Measurements from ENCODE around the gene IDUA. TPM values are rescaled to one million over a fixed set of nuclear protein-coding genes. Genes with fewer than 3 reads are reported as not detected.

The IDUA gene
- total RNA-seq, 4 donors from 2014 or later: 10.4 to 23.1 (median 11.5) TPM

- TF ChIP-seq POLR2A (IDR thresholded peaks at IDR 0.05; ENCODE audit: low read depth): no peak
- no peak for TF ChIP-seq CTCF (IDR thresholded peaks at IDR 0.05)
- no peak for TF ChIP-seq EP300 (IDR thresholded peaks at IDR 0.05)
- no peak for TF ChIP-seq POLR2AphosphoS5 (IDR thresholded peaks at IDR 0.05)
- no peak for DNase-seq (ENCODE audit: extremely low spot score)
- Histone ChIP-seq H3K36me3 (peaks cover 4 to 42% (median 36%) of the 10 kb centered on the region in 4 donors), H3K4me3 (no peak overlapping the region), H3K27ac (replicated peaks in 1 of 4) (no peak overlapping the region), H3K27me3 (no peaks in the 10 kb centered on the region), H3K9me3 (no peaks in the 10 kb centered on the region), H3K4me1 (peaks cover 5 to 17% (median 8%) of the 10 kb centered on the region in 4 donors)
- intact Hi-C loops (cut with DNase I): no loop called here
- 87% methylated on average over 24 of the region's 30 CpGs for WGBS
Measured at GRCh38 chr4:950136-951020, 36.5 kb upstream of the IDUA start.

GRCh38 chr4:951186-951585 lies 35.7 kb upstream of the IDUA start:
- no peaks in the 10 kb centered on the region for H3K27me3 ChIP-seq
- no peak for DNase-seq (ENCODE audit: extremely low spot score)
- peaks cover 4 to 50% (median 44%) of the 10 kb centered on the region in 4 donors for H3K36me3 ChIP-seq
- 86% methylated on average over 7 of the region's 7 CpGs for WGBS
- H3K9me3 ChIP-seq: no peaks in the 10 kb centered on the region
- H3K27ac ChIP-seq (replicated peaks in 1 of 4): no peak overlapping the region
- no peak for TF ChIP-seq EP300 (IDR thresholded peaks at IDR 0.05)
- intact Hi-C loops (cut with DNase I): no loop called here
- no peak overlapping the region for H3K4me3 ChIP-seq
- H3K4me1 ChIP-seq: peaks cover 5 to 14% (median 8%) of the 10 kb centered on the region in 4 donors

GRCh38 chr4:951594-952468 lies 35.0 kb upstream of the IDUA start:
- Histone ChIP-seq H3K4me3 (no peak overlapping the region), H3K4me1 (peaks cover 2 to 7% (median 5%) of the 10 kb centered on the region in 4 donors), H3K27ac (replicated peaks in 1 of 4) (no peak overlapping the region), H3K9me3 (no peaks in the 10 kb centered on the region), H3K27me3 (no peaks in the 10 kb centered on the region), H3K36me3 (peaks cover 4 to 55% (median 50%) of the 10 kb centered on the region in 4 donors)
- DNase-seq (ENCODE audit: extremely low spot score): no peak
- 87% methylated on average over 13 of the region's 23 CpGs for WGBS
- intact Hi-C loops (cut with DNase I): no loop called here
- TF ChIP-seq CTCF (IDR thresholded peaks at IDR 0.05): no peak
- no peak for TF ChIP-seq POLR2A (IDR thresholded peaks at IDR 0.05; ENCODE audit: low read depth)
- TF ChIP-seq EP300 (IDR thresholded peaks at IDR 0.05): no peak
- TF ChIP-seq POLR2AphosphoS5 (IDR thresholded peaks at IDR 0.05): no peak

- H3K4me3 ChIP-seq: no peak overlapping the region
- H3K36me3 ChIP-seq: peaks cover 4 to 67% (median 59%) of the 10 kb centered on the region in 4 donors
- DNase-seq (ENCODE audit: extremely low spot score): no peak
- H3K4me1 ChIP-seq: peaks cover 0 to 4% (median 0%) of the 10 kb centered on the region in 4 donors
- intact Hi-C loops (cut with DNase I): no loop called here
- no peak overlapping the region for H3K27ac ChIP-seq (replicated peaks in 1 of 4)
- TF ChIP-seq EP300 (IDR thresholded peaks at IDR 0.05): no peak
- TF ChIP-seq POLR2A (IDR thresholded peaks at IDR 0.05; ENCODE audit: low read depth): no peak
- TF ChIP-seq POLR2AphosphoS5 (IDR thresholded peaks at IDR 0.05): no peak
- TF ChIP-seq CTCF (IDR thresholded peaks at IDR 0.05): no peak
- H3K27me3 ChIP-seq: no peaks in the 10 kb centered on the region
- no peaks in the 10 kb centered on the region for H3K9me3 ChIP-seq
- WGBS: 100% methylated on average over 8 of the region's 28 CpGs
Measured at GRCh38 chr4:952881-953573, 33.8 kb upstream of the IDUA start.
